ENCODE data around the gene FRMD4A.

DNA sequence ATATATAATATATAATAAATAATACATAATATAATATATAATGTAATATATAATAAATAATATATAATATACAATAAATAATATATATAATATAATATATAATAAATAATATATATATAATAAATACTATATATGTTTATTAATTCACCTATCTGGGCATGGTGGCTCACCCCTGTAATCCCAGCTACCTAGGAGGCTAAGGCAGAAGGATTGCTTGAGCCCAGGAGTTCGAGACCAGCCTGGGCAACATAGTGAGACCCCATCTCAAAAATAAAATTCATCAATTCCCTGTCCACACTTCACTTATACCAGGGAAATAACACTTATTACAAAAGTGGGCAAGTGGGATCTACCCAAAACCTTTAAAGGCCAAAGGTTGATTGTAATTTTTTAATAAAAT, 462.9 kb downstream of the FRMD4A start:
- TF ChIP-seq, protein P1, sequence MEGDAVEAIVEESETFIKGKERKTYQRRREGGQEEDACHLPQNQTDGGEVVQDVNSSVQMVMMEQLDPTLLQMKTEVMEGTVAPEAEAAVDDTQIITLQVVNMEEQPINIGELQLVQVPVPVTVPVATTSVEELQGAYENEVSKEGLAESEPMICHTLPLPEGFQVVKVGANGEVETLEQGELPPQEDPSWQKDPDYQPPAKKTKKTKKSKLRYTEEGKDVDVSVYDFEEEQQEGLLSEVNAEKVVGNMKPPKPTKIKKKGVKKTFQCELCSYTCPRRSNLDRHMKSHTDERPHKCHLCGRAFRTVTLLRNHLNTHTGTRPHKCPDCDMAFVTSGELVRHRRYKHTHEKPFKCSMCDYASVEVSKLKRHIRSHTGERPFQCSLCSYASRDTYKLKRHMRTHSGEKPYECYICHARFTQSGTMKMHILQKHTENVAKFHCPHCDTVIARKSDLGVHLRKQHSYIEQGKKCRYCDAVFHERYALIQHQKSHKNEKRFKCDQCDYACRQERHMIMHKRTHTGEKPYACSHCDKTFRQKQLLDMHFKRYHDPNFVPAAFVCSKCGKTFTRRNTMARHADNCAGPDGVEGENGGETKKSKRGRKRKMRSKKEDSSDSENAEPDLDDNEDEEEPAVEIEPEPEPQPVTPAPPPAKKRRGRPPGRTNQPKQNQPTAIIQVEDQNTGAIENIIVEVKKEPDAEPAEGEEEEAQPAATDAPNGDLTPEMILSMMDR (IDR thresholded peaks at IDR 0.05) = no peak
- TF ChIP-seq POLR2A (IDR thresholded peaks at IDR 0.05) = no peak

Measured in testis (tissue), 2 donors.